HG03457 (cell line): ENCODE results near the gene PTPRN2.

Experiments
- ATAC-seq: cut with Tn5 transposase; IDR thresholded peaks from one replicate; pipeline ENCODE4 v1.9.1; 2021; ENCODE audit warnings: moderate number of reproducible peaks; ENCODE audit not compliant: unreplicated experiment

Gene PTPRN2

DNA sequence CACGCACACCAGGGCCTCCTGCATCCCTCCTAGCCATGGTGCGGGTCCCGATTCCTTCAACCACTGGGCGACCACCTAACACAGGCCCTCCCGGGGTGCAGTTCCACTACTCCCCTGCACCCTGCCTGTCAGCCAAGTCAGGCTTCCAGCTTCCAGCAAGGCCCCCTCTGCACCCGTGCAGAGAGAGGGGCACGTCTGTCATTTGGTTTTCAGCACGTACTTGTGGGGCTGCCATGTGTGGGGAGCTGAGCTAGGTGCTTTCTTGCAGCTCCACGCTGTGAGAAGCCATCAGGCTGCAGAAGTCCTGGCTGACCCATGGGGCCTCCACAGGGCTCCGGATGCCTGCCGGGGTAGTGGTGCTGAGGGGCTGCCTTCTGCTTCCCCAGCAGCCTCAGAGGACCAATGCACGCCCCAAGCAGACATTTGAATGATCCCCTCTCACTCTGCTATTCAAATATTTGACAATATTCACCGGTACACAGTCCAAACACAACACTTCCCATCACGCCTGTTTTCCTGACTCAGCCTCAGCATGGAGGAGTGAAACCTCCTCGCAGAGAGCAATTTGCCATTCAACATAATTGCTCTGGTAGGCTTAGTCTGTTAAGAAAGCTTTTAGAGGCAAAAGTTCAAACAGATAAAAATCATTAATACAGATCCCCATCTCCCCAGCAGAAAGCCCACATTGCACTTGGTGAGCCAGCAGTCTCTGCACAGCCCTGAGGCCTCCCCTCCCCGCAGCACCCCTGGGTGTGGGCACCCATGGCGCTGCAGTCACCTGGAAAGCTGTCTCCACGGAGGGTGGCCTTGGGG is 449.9 kb downstream of the PTPRN2 start:
- no peak for ATAC-seq

- ATAC-seq = no peak
Measured at GRCh38 chr7:158135931-158136330, 451.7 kb downstream of the PTPRN2 start.

DNA sequence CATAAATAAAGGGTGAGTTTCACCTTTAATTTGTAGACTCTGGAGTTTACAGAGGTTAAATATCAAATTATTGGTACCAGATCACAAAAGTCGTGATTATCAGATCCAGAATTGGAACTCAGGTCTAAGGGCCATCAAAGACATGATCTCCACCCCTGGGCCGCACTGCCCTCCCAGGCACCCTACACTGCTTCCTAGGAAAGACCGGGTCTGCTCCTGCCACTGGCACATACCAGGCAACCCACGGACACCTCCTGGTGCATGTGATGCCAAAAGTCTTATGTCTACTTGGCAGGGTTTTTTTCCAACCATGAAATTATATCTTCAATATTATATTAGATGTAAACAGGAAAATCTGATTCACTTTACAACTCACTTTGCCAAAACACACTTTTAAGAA is 452.8 kb downstream of the PTPRN2 start:
- no peak for ATAC-seq

DNA sequence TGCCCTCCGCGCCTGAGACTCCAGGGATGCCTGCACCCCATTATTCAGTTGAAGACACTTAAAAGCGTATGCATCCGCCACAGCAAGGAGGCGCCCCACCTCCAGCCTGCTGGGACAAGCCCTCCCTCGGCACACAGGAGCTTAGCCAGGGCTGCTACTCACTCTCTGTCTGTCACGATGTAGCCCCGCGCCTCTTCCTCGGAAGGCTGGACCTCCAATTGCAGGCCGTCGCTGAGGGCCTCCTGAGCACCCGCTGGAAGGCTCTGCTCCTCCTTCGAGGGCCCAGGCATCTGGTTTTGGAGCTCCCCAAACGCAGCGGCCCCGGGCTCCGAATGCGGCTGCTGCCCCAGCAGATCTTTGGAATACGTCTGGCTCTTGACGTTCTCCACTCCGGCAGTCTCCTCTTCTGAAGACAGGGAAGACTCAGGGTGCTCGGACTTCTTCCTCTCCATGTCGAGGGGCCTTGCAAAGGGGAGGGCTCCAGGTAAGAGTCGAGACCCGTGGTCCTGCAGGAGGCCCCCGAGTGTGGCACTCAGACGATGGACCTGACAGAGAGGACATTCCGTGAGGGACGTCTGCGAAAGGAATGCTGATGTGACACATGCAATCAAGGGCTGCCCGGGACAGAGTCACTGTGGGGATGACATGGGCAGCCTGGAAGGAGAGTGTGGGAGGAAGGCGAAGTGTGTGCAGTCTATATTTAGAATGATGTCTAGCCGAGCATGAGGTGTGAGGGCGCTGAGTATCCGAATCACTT is 453.9 kb downstream of the PTPRN2 start:
- ATAC-seq = no peak

- ATAC-seq = no peak
Measured at GRCh38 chr7:158133057-158133456, 454.6 kb downstream of the PTPRN2 start.

DNA sequence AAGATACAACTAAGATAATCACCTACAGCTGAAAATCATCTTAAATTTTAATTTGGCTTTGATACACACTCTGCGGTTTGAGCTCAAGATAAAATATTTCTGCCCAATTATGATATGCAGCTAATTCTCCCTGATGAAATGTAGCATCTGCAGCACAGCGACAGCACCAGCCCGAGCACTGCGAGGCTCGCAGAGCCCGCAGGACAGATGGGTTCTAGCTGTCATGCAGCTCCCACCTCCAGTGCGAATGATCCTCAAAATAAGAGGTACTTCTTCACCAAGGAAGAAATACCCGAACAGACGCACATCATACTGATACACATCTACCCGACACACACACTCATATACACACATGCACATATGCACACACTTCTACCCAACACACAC is 457.6 kb downstream of the PTPRN2 start:
- no peak for ATAC-seq

- no peak for ATAC-seq
Measured at GRCh38 chr7:158129037-158130022, 458.3 kb downstream of the PTPRN2 start.

DNA sequence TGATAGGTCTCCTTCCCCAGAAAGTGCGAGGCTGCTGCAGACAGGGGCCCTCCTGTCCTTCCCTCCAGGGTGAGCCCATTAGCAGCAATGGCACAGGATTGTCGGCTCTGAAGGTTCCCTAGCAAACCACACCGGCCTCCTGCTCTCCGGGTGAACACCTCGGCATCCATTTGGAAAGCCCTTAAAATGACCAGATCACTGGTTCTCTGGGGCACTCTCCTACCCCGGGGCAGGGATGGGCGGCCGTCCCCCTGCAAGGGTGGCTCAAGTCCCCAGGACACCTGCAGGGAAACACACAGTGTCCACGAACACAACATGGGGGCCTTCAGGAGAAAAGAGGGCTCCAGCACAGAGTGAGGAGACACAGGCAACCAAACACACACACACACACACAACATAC is 459.1 kb downstream of the PTPRN2 start:
- ATAC-seq = no peak

- ATAC-seq = no peak
Measured at GRCh38 chr7:158127241-158127640, 460.4 kb downstream of the PTPRN2 start.

- no peak for ATAC-seq
Measured at GRCh38 chr7:158126661-158127060, 461.0 kb downstream of the PTPRN2 start.

- ATAC-seq = no peak
Measured at GRCh38 chr7:158125721-158126120, 461.9 kb downstream of the PTPRN2 start.

DNA sequence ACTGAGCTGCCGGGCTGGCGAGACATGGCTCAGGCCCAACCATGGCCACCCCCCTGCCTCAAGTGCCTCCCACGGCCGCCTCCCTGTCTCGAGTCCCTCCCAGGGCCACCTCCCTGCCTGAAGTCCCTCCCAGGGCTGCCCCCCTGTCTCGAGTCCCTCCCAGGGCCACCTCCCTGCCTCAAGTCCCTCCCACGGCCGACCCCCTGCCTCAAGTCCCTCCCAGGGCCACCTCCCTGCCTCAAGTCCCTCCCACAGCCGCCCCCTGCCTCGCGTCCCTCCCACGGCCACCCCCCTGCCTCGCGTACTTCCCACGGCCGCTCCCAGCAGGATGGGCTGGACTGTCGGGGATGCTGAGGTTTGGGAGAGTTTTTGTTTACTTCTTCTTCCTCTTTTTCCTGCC is 462.5 kb downstream of the PTPRN2 start:
- ATAC-seq = no peak

GRCh38 chr7:158124671-158125079 is 462.9 kb downstream of the PTPRN2 start:
- ATAC-seq = no peak

- ATAC-seq = no peak
Measured at GRCh38 chr7:158123753-158124152, 463.9 kb downstream of the PTPRN2 start.

DNA sequence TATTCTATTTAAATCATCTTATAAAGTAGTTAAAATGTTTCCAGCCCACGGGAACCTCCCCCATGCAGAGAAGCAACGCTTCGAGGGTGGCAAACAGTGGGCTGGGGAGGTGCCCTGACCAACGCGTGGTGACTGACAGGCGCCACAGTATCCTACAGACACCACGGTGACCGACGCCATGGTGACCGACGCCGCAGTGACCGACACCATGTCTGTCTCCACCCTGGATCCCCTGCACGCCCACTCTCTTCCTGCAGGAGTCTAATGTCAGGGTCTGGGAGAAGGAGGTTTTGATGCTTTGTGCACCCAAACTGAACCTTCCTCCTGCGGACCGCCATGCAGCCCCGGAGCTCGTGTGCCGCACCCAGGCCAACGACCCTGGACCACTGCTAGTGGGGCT is 464.4 kb downstream of the PTPRN2 start:
- ATAC-seq = no peak

DNA sequence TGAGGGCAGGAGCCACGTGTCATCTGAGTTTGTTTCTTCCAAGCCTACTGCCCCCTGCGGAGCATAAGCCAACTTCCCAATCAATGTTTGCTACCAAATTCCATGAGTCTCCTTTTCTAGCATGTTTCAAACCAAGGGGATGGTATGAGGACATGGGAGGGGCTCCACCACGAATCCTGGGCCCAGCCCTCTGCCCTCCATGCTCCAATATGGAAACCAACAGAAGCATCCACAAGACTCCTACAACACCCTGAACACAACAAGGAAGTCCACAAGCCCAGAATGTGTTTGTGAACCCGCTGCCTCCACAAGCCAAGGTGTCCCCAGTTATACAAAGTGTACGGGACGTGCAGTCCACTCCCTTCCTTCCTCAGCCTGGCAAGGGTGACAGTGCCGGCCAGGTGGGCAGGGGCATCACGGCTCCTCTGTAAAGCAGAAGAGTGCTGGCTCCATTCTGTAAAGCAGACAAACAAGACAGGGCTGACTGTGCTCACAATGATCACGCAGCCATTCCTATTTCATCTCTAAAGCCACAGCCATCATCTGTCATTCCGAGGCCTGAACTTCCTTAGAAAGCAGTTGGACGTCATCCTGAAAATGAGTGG is 466.1 kb downstream of the PTPRN2 start:
- no peak for ATAC-seq

GRCh38 chr7:158120716-158121115 is 466.9 kb downstream of the PTPRN2 start:
- no peak for ATAC-seq

- ATAC-seq = no peak
Measured at GRCh38 chr7:158120316-158120715, 467.3 kb downstream of the PTPRN2 start.

GRCh38 chr7:158117341-158118222 is 470.0 kb downstream of the PTPRN2 start:
- ATAC-seq = no peak

GRCh38 chr7:158116235-158116634 is 471.4 kb downstream of the PTPRN2 start:
- no peak for ATAC-seq
